HCT116 (cell line): ENCODE data around the gene WFDC10A. TPM values are rescaled to one million over a fixed set of nuclear protein-coding genes. Genes with fewer than 3 reads are reported as not detected.

ENCODE experiments used
- ATAC-seq: fragments of 200-7000 bp; cut with Tn5 transposase; 2 replicates; pipeline ENCODE4 v1.9.1; 2020; ENCODE audit warnings: mild to moderate bottlenecking, moderate library complexity
- BruUV-seq: library from RNA; stranded (reverse); fragments of 400-500 nt; replicated peaks from 2 replicates; lab custom pipeline; 2021; lab: Mats Ljungman, UMichigan
- CTCF ChIA-PET: fragments of 300-600 bp; sonication (Branson Sonifier 250); formaldehyde crosslinking; loops from one replicate; lab custom pipeline; 2021; ENCODE audit warnings: antibody characterized with exemption; lab: Charles Lee
- POLR2A ChIA-PET: fragments of 300-600, 350-600 bp; sonication (Branson Sonifier 250); formaldehyde crosslinking; loops from one replicate; lab custom pipeline; 2021; ENCODE audit warnings: antibody characterized with exemption; lab: Charles Lee
- RAD21 ChIA-PET, 2 experiments: fragments of 300-600 bp; sonication (Branson Sonifier 250); formaldehyde crosslinking; loops; one replicate each; lab custom pipeline; 2023; ENCODE audit warnings: low total read pairs in 2 of 2; ENCODE audit not compliant: uncharacterized antibody in 2 of 2, unreplicated experiment in 2 of 2, low non-redundant PET in 1 of 2; lab: Charles Lee
- DNase-seq: peaks from one replicate; pipeline ENCODE4 v3.0.0-alpha.2; 2010; ENCODE audit warnings: low read depth, low spot score
- H2AFZ ChIP-seq: fragments of 200-600 bp; shearing (Covaris generic), sonication (generic); 2 replicates; pipeline ENCODE4 v1.6.1; 2017; ENCODE audit warnings: low read depth, mixed run types, mixed read lengths, antibody characterized with exemption, low read length; ENCODE audit not compliant: poor library complexity, severe bottlenecking
- H3K27ac ChIP-seq: 2 replicates; pipeline ENCODE4 v1.5.1; 2012; ENCODE audit warnings: low read depth, low read length
- H3K27me3 ChIP-seq: fragments of 200-600 bp; sonication (generic); 2 replicates; pipeline ENCODE4 v1.6.1; 2016; ENCODE audit warnings: mixed run types, low read length, mixed read lengths; ENCODE audit not compliant: insufficient read depth
- H3K36me3 ChIP-seq, 2 experiments: fragments of 200-500 bp in 1 of 2; fragments of 200-600 bp in 1 of 2; sonication (Bioruptor generic) in 1 of 2; sonication (generic) in 1 of 2; 2 replicates each; pipeline versions ENCODE4 v1.5.1 to v1.6.1; 2014 to 2016; ENCODE audit warnings: low read length in 2 of 2, inconsistent platforms in 1 of 2, mixed read lengths in 1 of 2, mixed run types in 1 of 2; ENCODE audit not compliant: insufficient read depth in 2 of 2, control insufficient read depth in 1 of 2
- H3K4me1 ChIP-seq, 2 experiments: fragments of 200-600 bp in 1 of 2; sonication (generic) in 1 of 2; 2 replicates each; pipeline versions ENCODE4 v1.5.1 to v1.6.1; 2012 to 2017; ENCODE audit warnings: low read length in 2 of 2, inconsistent platforms in 1 of 2, mild to moderate bottlenecking in 1 of 2, mixed read lengths in 1 of 2, mixed run types in 1 of 2, moderate library complexity in 1 of 2; ENCODE audit not compliant: insufficient read depth in 2 of 2, control insufficient read depth in 1 of 2
- H3K4me2 ChIP-seq: fragments of 200-600 bp; sonication (generic); 2 replicates; pipeline ENCODE4 v1.6.1; 2017; ENCODE audit warnings: mixed run types, low read length, mixed read lengths
- H3K4me3 ChIP-seq, 2 experiments: fragments of 200-600 bp in 1 of 2; sonication (generic) in 1 of 2; replicated peaks in 1 of 2; 2 replicates each; pipeline ENCODE4 v1.5.1; 2011 to 2016; ENCODE audit warnings: low read length in 2 of 2, control low read depth in 1 of 2, low read depth in 1 of 2, mild to moderate bottlenecking in 1 of 2, mixed read lengths in 1 of 2, mixed run types in 1 of 2
- H3K79me2 ChIP-seq: fragments of 200-600 bp; sonication (generic); 2 replicates; pipeline ENCODE4 v1.6.1; 2017; ENCODE audit warnings: mild to moderate bottlenecking, mixed run types, low read length, moderate library complexity, mixed read lengths; ENCODE audit not compliant: insufficient read depth
- H3K9ac ChIP-seq: fragments of 200-600 bp; sonication (generic); 2 replicates; pipeline ENCODE4 v1.6.1; 2016; ENCODE audit warnings: low read length, mixed read lengths
- H3K9me2 ChIP-seq: fragments of 200-600 bp; sonication (generic), shearing (Covaris generic); 2 replicates; pipeline ENCODE4 v1.6.1; 2017; ENCODE audit warnings: mixed run types, mild to moderate bottlenecking, moderate library complexity; ENCODE audit not compliant: insufficient read depth
- H3K9me3 ChIP-seq, 2 experiments: fragments of 200-500 bp in 1 of 2; fragments of 200-600 bp in 1 of 2; sonication (Bioruptor generic) in 1 of 2; sonication (generic) in 1 of 2; 2 replicates each; pipeline ENCODE4 v1.6.1; 2014 to 2017; ENCODE audit warnings: low read length in 2 of 2, mixed read lengths in 2 of 2, inconsistent platforms in 1 of 2, low read depth in 1 of 2, mild to moderate bottlenecking in 1 of 2, mixed run types in 1 of 2, moderate library complexity in 1 of 2; ENCODE audit not compliant: control insufficient read depth in 1 of 2, insufficient read depth in 1 of 2
- H4K20me1 ChIP-seq: fragments of 200-600 bp; sonication (generic), shearing (Covaris generic); 2 replicates; pipeline ENCODE4 v1.6.1; 2017; ENCODE audit warnings: mixed run types, mild to moderate bottlenecking, moderate library complexity; ENCODE audit not compliant: insufficient read depth
- ATF3 ChIP-seq: IDR thresholded peaks from 2 replicates; pipeline ENCODE4 v1.6.1; 2012
- CBX3 ChIP-seq: IDR thresholded peaks from 2 replicates; pipeline ENCODE4 v1.6.1; 2012; ENCODE audit warnings: low read depth
- CEBPB ChIP-seq: IDR thresholded peaks from 2 replicates; pipeline ENCODE4 v1.6.1; 2012; ENCODE audit warnings: low read depth
- CTCF ChIP-seq, 3 experiments: fragments of 200-600 bp in 1 of 3; sonication (generic) in 1 of 3; IDR thresholded peaks in 2 of 3; conservative IDR thresholded peaks in 1 of 3; 2 replicates each; pipeline ENCODE4 v1.5.1; 2012 to 2017; ENCODE audit warnings: low read depth in 2 of 3, low read length in 2 of 3, antibody characterized with exemption in 1 of 3, borderline replicate concordance in 1 of 3, control low read depth in 1 of 3, mild to moderate bottlenecking in 1 of 3, mixed read lengths in 1 of 3, mixed run types in 1 of 3, moderate library complexity in 1 of 3; ENCODE audit not compliant: insufficient read depth in 1 of 3
- EGR1 ChIP-seq: IDR thresholded peaks from 2 replicates; pipeline ENCODE4 v1.6.1; 2012; ENCODE audit warnings: low read depth
- ELF1 ChIP-seq: IDR thresholded peaks from 2 replicates; pipeline ENCODE4 v1.6.1; 2012; ENCODE audit warnings: low read depth, borderline replicate concordance
- FOSL1 ChIP-seq: IDR thresholded peaks from 2 replicates; pipeline ENCODE4 v1.6.1; 2012; ENCODE audit warnings: low read depth
- JUND ChIP-seq: IDR thresholded peaks from 2 replicates; pipeline ENCODE4 v1.6.1; 2012
- MAX ChIP-seq: IDR thresholded peaks from 2 replicates; pipeline ENCODE4 v1.6.1; 2012
- POLR2A ChIP-seq: IDR thresholded peaks from 2 replicates; pipeline ENCODE4 v1.7.0; 2011; ENCODE audit warnings: borderline replicate concordance; ENCODE audit not compliant: insufficient read depth, insufficient read length; ENCODE audit errors: extremely low read depth
- REST ChIP-seq: IDR thresholded peaks from 2 replicates; pipeline ENCODE4 v1.6.1; 2012; ENCODE audit warnings: low read depth
- SIN3A ChIP-seq: IDR thresholded peaks from 2 replicates; pipeline ENCODE4 v1.6.1; 2012; ENCODE audit warnings: low read depth
- SRF ChIP-seq: IDR thresholded peaks from 2 replicates; pipeline ENCODE4 v1.6.1; 2012; ENCODE audit warnings: low read depth
- TCF7L2 ChIP-seq: IDR thresholded peaks from 2 replicates; pipeline ENCODE4 v1.7.0; 2011; ENCODE audit warnings: borderline replicate concordance, inconsistent platforms; ENCODE audit not compliant: insufficient read depth, insufficient read length; ENCODE audit errors: extremely low read depth
- YY1 ChIP-seq: IDR thresholded peaks from 2 replicates; pipeline ENCODE4 v1.6.1; 2011; ENCODE audit warnings: low read length, low read depth, moderate library complexity, mild to moderate bottlenecking; ENCODE audit not compliant: insufficient replicate concordance; ENCODE audit errors: extremely low read depth
- ZBTB33 ChIP-seq: IDR thresholded peaks from 2 replicates; pipeline ENCODE4 v1.6.1; 2011; ENCODE audit warnings: mild to moderate bottlenecking, low read length, moderate library complexity; ENCODE audit not compliant: insufficient replicate concordance; ENCODE audit errors: extremely low read depth
- ZFX ChIP-seq: fragments of 450-650 bp; IDR thresholded peaks from 2 replicates; pipeline ENCODE4 v1.6.1; 2017
- ZNF274 ChIP-seq: fragments of 200-500 bp; sonication (Bioruptor generic); IDR thresholded peaks from 2 replicates; pipeline ENCODE4 v1.6.1; 2014; ENCODE audit warnings: mild to moderate bottlenecking, low read depth, low read length, inconsistent platforms
- intact Hi-C: fragments of 100-400 bp; cut with micrococcal nuclease; formaldehyde crosslinking; loops from 2 replicates; pipeline ENCODE4 v1.10.0; 2022
- total RNA-seq: library from RNA; stranded (reverse); gene quantifications from one replicate; pipeline ENCODE4 v1.2.1, GENCODE V29; 2021; ENCODE audit not compliant: unreplicated experiment

Gene WFDC10A
- total RNA-seq, 1 experiment from 2014 or later, result 0.47 TPM

GRCh38 chr20:45621593-45621992 lies 7.9 kb upstream of the WFDC10A start:
- no peak for TF ChIP-seq CBX3
- no peak for TF ChIP-seq JUND
- no peak for TF ChIP-seq EGR1
- TF ChIP-seq SRF, result no peak
- TF ChIP-seq ZBTB33, result no peak
- TF ChIP-seq CEBPB, result no peak
- TF ChIP-seq ATF3, result no peak
- no peak for TF ChIP-seq POLR2A
- no peak for TF ChIP-seq CTCF (IDR thresholded peaks at IDR 0.05 in 2 of 3, conservative IDR thresholded peaks at IDR 0.05 in 1 of 3; ENCODE audit: borderline replicate concordance in 1 of 3, insufficient read depth in 1 of 3, low read depth in 2 of 3, low read length in 2 of 3)
- no peak for TF ChIP-seq ZNF274
- no peak for TF ChIP-seq REST
- no peak for TF ChIP-seq ZFX
- TF ChIP-seq FOSL1, result no peak
- TF ChIP-seq SIN3A, result no peak
- no peak for TF ChIP-seq TCF7L2
- no peak for TF ChIP-seq YY1
- no peak for TF ChIP-seq ELF1
- TF ChIP-seq MAX, result no peak
- Histone ChIP-seq H3K4me1 (no peaks in the 10 kb centered on the region), H4K20me1 (no peaks in the 10 kb centered on the region), H3K4me3 (no peak overlapping the region), H3K9me2 (no peaks in the 10 kb centered on the region), H3K36me3 (no peaks in the 10 kb centered on the region), H3K9ac (no peak overlapping the region), H2AFZ (no peak overlapping the region), H3K27ac (no peak overlapping the region), H3K79me2 (no peaks in the 10 kb centered on the region), H3K4me2 (no peak overlapping the region), H3K9me3 (no peaks in the 10 kb centered on the region), H3K27me3 (no peaks in the 10 kb centered on the region)
- intact Hi-C loops, result no loop called here
- ATAC-seq (no peak), DNase-seq (no peak)
- no TSS peak for BruUV-seq
- ChIA-PET CTCF (no interaction called here), POLR2A (no interaction called here), RAD21 (no interaction called here)
